ENCODE results near the gene SMS.
"Not testable (repeated sequence)": the region's sequence is repeated elsewhere in the genome, so short reads cannot be mapped to it uniquely, and the experiment has no call there.

SMS gene

GRCh38 chrX:21940356-21940829 lies at the start of gene SMS:
Gene SMS (plus strand): TSS chrX:21940709. CDS start chrX:21940825, 116 bp downstream.
- peak; percentile 42 for DNase-seq

- DNase-seq: no peak
Measured at GRCh38 chrX:21905313-21905712, 35.2 kb upstream of the SMS start.

- no peak for DNase-seq
Measured at GRCh38 chrX:21905953-21906352, 34.6 kb upstream of the SMS start.

GRCh38 chrX:21907260-21907659 lies 33.2 kb upstream of the SMS start:
- no peak for DNase-seq

- no peak for DNase-seq
Measured at GRCh38 chrX:21911481-21911880, 29.0 kb upstream of the SMS start.

GRCh38 chrX:21912220-21912619 lies 28.3 kb upstream of the SMS start:
- no peak for DNase-seq

GRCh38 chrX:21912989-21913388 lies 27.5 kb upstream of the SMS start:
- DNase-seq: no peak

GRCh38 chrX:21926116-21926515 lies 14.4 kb upstream of the SMS start:
- no peak for DNase-seq

DNA sequence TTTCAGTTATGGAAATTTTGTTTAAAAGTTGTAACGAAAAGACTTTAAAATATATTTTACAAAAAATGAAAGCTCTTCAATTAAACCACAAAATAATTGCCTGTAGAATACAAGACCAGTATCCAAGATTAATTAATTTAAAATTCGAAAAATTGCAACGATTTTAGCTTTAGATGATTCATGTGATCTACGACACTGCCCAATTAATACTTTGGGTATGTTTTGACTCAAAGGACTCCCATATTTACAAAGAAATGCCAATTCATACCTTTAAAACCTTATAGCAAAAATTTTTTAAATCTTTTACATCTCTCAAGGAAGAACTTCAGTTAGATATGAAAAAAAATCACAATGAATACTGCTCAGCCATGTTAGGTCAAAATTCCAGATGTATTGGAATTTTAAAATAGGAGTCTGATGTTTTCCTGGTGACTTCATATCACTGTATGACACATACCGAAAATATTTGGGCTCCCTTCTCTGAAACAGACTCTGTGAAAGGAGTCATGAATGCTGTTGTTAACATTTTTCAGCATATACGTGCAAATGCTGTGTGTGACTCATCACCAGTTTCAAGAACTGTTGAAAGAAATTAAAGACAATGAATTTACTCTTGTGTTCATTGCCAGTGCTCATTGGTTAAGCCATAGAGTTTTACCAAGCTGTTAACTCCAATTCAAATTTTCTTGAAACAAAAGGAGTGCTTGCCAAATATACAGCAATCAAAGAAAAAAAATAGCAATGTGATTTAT lies 13.8 kb upstream of the SMS start:
- DNase-seq: no peak

DNA sequence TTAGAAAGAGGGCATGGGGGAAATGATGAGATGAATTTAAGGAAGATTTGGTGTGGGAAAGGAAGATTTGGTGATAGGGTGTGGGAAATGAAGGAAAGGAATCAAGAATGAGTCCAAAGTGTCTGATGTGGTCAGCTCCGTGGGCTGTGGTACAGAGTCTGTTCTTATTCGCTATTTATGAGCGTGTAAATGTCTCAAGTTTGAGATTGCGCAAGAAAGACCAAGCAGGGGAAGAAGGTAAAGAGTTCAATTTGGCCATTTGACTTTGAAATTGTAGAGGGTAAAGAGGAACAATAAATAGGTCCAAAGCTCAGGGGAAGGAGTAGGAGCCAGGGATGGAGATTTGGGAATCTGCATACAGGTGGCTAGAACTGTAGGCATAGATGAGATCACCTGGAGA lies 11.3 kb upstream of the SMS start:
- no peak for DNase-seq

DNA sequence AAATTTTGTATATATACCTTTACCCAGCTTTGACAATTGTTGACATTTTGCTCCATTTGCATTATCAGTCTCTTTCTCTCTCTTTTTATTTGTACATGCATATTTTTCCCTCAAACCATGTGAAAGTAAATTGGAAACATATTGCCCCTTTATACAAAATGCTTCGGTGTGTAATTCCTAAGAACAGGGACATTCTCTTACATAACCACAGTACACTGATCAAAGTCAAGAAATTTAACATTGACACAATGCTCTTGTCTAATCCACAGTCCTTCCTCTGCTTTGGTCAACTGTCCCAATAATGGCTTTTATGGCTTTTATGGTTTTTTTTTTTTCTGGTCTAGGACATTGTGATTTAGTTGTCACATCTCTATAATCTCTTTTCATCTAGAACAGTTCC lies 9.5 kb upstream of the SMS start:
- DNase-seq: no peak

DNA sequence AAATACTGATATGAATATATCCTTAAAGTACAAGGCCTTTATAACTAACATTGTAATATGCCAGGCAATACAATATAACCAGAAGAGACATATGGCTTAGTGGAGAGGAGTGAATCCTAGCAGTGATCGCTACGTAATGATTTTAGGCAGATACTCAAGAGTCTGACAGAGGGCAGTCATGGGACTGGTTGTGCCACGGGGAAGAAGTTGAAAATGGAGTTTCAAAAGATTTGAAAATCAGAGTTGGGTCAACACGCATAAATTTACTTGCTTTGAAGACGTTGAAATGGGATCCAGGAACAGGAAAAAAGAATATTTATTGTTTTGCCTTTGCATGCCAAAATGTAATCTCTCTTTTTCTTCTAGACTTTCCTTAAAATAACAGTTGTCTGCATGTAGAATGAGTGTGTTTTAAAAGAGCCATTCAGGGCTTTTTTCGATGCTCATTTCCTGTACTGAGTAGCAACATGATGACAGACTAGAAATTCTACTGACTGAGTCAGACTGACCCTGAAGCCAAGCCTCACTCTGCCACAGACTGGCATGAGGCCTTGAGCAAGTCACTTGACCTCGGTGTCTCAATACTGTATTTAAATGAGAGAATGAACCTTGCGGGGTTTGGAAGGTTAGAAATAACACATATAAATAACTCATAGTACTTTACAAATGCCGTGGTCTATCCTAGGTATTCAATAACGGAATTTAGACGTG lies 8.1 kb upstream of the SMS start:
- peak; percentile 7 for DNase-seq

DNA sequence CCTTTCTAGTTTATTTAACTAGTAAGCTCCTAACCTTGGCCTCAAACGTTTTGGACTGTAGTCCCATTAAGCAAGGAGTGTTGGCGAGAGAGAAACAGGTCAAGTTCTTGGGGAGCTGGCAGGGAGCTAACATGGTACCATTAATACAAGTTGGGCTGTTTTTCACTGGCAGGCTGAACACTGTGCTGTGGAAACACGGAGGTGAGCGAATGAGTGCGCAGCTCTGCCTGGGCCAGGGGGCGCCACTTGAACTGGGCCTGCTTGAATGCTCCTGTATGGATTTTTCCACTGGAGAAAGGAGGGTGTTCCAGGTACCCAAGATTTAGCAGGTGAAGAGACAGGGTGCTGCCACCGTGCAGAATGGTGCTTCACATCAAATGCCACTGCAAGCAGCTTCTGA lies 7.4 kb upstream of the SMS start:
- no peak for DNase-seq

DNA sequence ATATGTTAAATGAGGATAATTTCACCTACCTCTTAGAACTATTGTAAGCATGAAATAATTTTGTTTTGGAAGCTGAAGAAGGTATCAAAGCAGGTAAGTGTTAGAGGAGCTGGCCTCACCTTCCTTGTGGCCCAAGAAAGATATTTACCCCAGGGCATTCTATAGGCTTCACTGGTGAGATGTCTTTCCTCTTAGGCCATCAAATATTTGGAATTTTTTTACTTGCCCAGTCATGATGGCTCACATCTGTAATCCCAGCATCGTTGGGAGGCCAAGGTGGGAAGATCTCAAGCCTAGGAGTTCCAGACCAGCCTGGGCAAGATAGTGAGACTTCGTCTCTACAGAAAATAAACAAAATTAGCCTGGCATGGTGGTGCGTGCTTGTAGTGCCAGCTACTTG lies 6.1 kb upstream of the SMS start:
- DNase-seq: no peak

GRCh38 chrX:21939906-21940305 lies 603 bp upstream of the SMS start:
- DNase-seq: no peak

DNA sequence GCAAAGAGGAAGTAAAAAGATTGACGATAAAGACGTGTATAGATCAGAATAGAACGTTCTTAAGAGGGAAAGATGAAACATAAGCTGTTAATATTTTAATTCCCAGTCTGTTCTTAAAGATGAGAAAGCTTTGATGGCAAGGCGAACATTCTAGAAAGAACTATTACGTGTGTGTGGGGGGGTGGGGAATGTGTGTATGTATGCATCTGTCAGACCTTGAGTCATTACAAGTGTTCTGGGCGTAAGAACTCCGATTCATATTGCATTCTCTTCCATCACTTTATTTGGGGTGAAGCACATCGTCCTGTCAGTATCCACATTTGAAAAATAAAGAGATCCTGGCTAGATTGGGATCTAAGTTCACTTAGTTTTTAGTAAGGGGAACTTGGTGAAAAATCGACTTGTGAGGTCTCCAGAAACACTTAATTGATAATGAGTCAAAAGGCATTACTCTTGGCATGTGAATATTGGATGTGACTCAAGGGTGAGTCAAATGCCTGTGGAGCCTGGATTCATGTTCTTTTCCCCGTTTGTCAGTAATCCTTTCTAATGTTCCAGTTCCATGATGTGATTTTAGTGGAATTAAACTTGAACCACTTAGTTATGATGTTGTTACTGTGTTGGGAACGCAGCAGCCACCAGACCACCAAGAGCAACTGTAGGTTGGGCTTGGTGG lies 3.1 kb downstream of the SMS start:
- no peak for DNase-seq

DNA sequence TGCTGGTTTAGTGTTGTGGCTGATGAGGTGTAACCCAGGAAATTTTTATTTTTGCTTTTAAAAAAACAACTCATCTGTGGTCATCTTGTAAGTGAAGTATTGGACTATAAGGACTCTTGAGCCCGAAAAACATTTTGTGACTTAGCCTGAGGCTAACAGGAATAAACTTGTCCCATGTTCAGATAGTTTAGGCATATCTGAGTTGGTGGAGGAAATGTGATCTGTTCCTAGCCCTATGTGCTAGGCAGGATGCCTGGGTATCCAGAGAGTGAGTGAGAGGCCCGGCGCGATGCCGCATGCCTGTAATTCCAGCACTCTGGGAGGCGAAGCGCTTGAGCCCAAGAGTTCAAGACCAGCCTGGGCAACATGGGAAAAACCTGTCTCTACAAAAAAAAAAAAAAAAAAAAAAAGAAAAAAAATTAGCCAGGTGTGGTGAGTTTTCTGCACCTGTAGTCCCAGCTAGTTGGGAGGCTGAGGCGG lies 3.7 kb downstream of the SMS start:
- no peak for DNase-seq

- no peak for DNase-seq
Measured at GRCh38 chrX:21946925-21947641, 6.6 kb downstream of the SMS start.

- DNase-seq: no peak
Measured at GRCh38 chrX:21947671-21948070, 7.2 kb downstream of the SMS start.

- DNase-seq: no peak
Measured at GRCh38 chrX:21948897-21949578, 8.5 kb downstream of the SMS start.

DNA sequence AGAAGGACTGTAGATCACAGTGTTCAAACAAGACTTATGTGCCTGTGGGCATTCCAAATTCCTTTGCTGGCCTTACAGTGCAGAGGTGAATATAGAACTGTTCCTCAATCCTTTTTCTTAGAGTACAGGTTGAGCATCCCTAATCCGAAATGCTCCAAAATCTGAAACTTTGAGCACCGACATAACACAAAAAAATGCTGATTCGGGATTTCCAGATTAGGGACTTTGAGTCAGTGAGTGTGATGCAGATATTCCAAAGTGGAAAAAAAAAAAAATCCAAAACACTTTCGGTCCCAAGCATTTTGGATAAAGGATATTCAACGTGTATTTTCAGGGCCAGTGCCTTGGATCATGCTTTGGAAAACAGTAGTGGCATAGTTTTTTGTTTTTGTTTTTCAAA lies 9.2 kb downstream of the SMS start:
- no peak for DNase-seq

DNA sequence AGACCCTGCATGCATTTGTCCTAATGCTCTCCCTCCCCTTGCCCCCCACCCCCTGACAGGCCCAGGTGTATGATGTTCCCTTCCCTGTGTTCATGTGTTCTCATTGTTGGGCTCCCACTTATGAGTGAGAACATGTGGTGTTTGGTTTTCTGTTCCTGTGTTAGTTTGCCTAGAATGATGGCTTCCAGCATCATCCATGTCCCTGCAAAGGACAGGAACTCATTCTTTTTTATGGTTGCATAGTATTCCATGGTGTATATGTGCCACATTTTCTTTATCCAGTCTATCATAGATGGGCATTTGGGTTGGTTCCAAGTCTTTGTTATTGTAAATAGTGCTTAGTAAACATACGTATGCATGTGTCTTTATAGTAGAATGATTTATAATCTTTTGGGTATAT lies 10.0 kb downstream of the SMS start:
- DNase-seq: not testable (repeated sequence)

GRCh38 chrX:21952624-21953023 lies 12.1 kb downstream of the SMS start:
- no peak for DNase-seq
